Activated naive CD4-positive, alpha-beta T cell (primary cell): ENCODE data around the gene EBLN1.
"Not testable (repeated sequence)": the region's sequence is repeated elsewhere in the genome, so short reads cannot be mapped to it uniquely, and the experiment has no call there.

Experiments used
- DNase-seq, 4 experiments: peaks; one replicate each; lab custom pipeline; 2025; lab: John Stamatoyannopoulos, UW

The EBLN1 gene

DNA sequence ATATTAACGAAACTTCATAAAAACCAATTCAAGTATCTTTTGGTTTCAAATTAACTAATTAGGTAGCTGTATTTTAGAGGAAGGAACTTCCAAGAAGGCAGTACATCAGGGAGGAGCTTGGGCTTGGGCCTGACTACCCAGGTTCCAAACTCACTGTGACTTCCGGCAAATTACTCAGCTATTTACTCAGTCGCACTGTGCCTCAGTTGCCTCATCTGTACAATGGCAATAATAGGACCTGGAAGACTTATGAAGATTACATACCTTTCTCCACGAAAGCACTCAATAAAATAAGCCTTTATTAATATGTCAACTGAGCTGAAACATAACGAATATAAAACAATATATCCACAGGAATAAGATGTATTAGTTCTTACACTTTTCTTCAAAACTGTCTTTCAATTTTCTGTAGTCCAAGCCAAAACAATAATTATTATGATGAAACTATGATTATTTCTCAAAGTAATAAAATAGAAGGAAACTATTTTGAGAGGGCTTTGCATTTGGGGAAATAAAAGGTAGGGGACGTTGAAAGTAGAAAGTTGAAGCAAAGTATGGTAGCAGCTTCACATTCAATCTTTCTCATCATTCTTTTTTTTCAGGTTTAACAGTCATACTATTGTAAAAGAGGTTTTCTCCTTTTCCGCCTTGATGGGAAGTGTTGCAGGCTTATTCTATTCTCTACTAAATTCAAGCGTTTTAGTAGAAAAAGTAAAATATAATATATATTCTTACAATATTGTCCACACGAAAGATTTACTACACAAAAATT is 10.5 kb upstream of the EBLN1 start:
- no peak for DNase-seq

DNA sequence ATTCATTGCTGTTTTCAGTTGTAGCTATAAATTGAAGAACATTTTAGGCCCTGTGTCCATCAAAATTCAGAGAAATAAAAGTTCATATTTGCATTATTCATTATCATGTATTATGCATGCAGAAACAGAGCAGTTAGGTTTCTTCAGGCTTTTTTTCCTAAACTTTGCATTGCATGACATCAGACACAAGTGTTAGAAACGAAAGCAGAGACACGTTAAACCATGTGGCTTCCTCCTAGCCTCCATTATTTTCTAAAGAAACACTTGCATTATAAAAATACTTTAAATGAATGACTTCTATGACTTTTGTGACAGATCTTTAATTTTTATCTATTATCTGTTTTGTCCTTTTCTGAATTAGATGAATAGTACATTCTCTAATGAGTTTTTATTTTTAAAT is 8.8 kb upstream of the EBLN1 start:
- no peak for DNase-seq

DNA sequence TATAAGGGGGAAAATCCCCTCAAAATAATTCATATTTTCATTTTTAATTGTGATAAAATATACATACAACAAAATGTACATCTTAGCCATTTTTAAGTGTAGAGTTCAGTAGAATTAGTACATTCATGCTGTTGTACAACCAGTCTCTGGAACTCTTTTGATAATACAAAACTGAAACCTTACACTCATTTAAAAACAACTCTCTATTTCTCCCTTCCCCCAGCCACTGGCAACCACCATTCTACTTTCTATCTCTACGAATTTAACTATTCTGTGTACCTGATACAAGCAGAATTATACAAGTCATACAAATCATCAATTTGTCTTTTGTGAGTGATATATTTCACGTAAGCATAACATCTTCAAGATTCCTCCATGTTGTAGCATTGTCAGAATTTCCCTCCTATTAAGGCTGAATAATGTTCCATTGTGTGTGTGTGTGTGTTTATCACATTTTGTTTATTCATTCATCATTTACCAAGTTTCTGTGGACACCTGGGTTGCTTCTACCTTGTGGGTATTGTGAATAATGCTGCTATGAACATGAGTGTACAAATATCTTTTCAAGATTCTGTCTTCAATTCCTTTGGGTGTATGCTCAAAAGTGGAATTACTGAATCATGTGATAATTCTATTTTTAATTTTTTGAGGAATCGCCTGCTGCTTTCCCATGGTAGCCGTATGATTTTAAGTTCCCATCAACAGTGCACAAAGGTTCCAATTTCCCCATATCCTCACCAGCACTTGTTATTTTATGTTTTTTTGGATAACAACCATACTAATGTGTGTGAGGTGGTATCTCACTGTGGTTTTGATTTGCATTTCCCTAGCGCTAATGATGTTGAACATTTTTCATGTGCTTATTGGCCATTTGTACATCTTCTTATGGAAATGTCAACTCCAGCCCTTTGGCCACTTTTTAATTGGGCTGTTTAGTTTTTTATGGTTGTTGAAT is 4.7 kb upstream of the EBLN1 start:
- DNase-seq = no peak

DNA sequence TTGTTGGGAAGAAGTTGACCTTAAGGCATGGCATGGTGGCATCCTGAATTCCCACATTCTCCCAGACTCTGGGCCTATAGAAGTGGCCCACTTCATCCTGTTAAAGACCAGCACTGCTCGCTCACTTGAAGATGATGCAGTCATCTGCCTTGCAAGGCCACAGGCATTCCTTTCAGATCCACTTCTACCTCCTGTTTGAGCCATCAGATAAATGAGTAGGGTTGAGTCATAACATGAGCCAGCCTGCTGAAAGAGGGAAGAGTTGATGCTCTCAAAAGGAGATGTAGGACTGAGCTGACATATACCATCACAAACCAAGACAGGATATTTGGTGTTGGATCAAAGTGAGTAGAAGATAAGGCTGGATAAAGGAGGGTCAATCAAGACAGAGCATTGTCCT is 1.5 kb upstream of the EBLN1 start:
- no peak for DNase-seq

DNA sequence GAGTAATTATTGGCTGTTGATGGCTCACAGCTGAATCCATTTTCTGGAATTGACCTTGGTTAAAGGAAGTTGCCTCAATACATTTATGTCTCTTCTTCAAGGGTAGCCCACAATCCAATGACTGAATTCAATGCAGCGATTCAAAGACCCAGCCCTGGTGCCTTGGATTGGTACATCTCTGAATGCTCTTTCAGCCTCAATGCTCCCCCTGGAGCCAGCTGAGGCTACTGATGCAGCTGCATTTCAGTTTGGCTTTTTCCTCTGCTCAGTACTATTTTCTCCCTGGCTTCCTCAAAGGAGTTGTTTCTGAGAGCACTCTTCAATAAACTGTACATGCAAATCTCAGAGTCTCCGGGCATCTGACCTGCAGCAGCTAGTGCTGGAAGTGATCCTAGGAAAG is 633 bp upstream of the EBLN1 start:
- DNase-seq = no peak

DNA sequence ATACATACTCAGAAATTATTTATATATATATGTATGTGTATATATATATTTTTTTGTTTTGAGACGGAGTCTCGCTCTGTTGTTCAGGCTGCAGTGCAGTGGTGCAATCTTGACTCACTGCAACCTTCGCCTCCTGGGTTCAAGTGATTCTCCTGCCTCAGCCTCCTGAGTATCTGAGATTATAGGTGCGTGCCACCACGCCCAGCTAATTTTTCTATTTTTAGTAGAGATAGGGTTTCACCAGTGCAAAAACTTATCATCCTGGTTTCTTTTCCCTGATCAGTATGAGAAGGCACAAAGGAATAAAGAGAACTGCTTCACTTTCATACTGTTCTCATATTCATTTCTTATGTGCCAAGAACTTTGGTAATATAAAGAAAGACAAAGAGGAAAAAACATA is 731 bp downstream of the EBLN1 start:
- DNase-seq = not testable (repeated sequence)

DNA sequence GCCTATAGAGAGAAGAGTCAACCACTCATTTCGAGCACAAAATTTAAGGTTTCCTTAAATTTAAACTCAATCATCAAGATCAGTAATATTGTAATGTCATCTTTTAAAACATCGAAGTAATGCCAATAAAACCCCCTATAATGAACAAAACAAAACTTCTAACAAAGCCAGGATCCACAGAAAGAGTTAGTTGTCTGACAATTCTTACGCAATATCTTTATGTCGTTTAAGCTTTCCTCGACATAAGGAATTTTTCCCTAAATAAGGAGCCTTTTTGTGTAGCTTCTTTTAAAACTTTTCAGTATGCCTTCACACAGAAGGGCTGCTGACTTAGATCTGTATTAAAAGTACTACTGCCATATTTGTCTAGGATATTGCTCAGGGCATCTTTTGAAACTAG is 7.5 kb downstream of the EBLN1 start:
- no peak for DNase-seq

DNA sequence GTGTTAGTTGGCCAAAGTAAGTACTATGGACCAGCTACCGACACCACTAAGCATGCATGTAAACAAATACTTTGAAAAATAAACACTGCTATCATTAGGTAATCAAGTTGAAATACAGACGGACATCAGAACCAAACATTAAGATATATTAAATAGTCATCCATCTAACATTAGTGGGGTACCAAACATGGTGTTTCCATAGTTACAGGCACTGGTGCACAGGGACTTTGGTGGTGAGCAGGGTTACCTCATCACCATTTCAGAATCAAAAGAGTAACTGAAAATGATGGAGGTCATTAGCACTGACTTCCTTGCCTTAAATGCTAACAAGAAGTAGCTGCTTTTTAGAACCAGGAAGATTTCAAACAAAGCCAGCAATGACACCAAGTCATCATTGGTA is 23.9 kb downstream of the EBLN1 start:
- no peak for DNase-seq

DNA sequence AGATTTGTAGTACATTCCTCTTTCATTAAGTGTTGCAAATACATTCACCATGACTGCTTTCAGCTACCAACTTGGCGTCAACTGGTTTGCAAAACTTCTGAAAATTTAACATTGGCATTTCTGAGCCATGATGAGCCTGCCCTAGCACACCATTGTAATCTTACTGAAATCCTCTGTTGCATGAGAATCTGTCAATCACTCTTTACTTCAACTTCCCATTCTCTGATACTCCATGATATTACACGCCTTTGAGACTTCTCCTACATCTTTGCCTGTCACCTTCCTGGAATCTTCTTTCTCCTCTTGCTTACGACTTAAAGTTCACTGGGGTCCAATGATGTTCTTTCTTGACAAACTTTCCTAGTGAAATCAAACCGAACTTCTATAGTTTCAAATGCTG is 32.2 kb downstream of the EBLN1 start:
- DNase-seq = no peak

DNA sequence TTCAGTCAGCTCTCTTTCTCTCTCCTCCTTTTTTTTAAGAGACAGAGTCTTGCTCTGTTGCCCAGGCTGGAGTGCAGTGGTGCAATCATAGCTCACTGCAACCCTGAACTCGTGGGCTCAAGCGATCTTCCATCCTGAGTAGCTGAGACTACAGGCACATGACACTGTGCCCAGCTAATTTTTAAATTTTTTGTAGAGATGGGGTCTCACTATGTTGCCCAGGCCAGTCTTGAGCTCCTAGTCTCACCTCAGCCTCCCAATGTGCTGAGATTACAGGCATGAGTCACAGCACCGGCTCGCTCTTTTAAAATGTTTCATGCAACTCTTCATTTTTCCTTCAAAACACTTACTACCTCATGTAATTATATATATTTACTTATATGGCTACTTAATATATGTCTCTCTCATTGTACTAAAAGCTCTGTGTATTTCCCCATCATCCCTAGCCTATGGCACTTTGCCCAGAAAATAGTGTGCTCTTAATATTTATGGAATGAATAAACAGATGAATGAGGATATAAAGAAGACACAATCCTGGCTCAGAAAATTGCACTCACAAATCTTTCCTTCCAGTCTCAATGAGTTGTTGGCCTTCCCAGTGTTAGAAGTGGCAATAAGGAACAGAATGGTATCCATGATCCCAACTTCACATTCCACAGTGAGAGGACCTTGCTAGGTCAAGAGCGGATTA is 33.9 kb downstream of the EBLN1 start:
- DNase-seq = no peak

DNA sequence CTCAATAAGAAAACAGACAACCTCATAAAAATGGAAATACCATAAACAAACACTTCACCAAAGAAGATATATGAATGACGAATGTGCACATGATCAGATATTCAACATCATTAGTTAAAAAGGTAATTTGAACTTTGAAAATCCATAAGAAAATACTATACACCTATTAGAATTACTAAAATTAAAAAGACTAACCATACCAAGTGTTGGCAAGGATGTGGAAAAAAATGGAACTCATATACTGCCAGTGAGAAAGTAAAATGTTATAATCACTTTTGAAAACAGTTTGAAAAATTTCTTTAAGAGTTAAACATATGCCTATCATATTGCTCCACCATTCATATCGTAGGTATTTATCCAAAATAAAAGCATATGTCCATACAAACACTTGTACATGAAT is 37.1 kb downstream of the EBLN1 start:
- no peak for DNase-seq

DNA sequence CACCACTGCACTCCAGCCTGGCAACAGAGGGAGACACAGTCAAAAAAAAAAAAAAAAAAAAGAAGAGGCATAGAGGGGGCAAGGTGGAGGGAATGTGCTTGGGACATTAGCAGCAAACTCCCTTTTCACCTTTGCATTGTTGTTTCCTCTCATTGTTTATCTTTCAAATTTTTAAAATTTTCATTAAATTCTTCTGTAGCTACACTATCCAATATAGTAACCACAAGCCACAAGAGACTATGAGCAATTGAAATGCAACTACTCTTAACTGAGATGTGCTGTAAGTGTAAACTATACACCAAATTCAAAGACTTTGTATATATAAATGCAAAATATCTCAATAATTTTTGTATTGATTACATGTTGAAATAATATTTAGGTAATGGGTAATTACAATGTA is 43.4 kb downstream of the EBLN1 start:
- no peak for DNase-seq

DNA sequence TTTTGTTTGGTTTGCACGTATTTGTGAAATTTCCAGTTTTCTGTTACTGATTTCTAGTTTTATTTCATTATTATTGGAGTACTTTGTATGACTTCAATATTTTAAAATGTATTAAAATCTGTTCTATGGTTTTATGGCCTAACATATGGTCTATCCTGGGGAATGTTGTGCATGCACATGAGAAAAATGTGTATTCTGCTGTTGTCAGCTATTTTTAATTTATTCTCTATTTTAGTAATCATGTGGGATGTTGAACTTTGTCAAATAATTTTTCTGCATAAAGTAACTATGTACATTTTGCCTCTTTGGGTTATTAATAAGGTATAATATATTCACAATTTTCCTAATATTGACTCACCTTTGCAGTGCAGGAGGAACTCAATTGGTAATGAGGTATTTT is 46.7 kb downstream of the EBLN1 start:
- no peak for DNase-seq

DNA sequence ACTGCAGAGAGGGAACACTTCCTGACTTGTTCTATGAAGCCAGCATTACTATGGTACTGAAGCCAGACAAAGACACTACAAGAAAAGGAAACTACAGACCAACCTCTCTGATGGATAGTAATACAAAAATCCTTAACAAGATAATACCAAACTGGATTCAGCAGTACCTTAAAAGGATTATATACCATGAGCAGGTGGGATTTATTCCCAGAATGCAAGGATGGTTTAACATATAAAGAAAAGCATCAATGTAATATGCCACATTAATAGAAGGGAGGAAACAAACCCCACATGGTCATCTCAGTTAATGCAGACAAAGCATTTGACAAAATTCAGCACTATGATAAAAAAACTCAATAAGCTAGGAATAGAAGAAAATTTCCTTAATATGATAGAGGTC is 47.2 kb downstream of the EBLN1 start:
- no peak for DNase-seq

DNA sequence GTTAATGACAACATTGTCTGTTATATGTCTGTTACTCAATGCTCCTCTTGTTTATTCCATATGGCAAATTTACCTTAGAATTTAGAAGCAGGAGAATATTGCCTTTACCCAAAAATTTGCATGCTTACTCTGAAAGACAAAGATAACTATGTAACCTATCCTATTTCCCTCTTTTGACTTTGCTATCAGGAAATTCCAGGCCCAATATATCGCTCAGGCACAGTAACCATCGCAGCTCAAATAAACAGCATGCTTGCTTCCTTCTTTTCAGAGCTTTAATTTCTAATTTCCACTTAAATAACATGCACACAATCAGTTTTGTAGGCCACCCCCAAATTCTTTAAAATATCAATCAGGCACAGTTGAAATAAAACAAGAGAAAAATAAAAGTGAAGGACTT is 57.8 kb downstream of the EBLN1 start:
- no peak for DNase-seq

DNA sequence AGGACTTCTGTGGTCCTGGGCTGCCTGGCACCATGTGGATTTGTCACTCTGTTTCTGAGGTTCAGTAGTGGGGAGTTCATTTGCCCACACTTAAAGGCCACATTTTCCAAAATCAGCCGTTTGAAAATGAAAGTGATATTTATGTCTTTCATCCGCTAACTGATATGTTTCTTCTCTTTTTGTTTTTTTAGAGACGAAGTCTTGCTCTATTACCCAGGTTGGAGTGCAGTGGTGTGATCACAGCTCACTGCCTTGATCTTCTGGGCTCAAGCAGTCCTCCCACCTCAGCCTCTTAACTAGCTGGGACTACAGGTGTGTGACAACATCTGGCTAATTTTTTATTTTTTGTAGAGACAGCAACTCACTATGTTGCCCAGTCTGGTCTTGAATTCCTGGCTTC is 58.6 kb downstream of the EBLN1 start:
- no peak for DNase-seq
